BJ (cell line): ENCODE measurements around the gene APOM. TPM values are rescaled to one million over a fixed set of nuclear protein-coding genes. Genes with fewer than 3 reads are reported as not detected.

Experiments used
- CTCF ChIA-PET: fragments of 350-600 bp; formaldehyde crosslinking; extraction: SDS; loops from one replicate; lab custom pipeline; 2021; ENCODE audit warnings: antibody characterized with exemption, inconsistent platforms; lab: Yijun Ruan, JAX
- POLR2A ChIA-PET: fragments of 300-600 bp; sonication (Branson Sonifier 250); formaldehyde crosslinking; extraction: SDS; loops from one replicate; lab custom pipeline; 2021; ENCODE audit warnings: antibody characterized with exemption; lab: Charles Lee
- DNase-seq: peaks from one replicate; pipeline ENCODE4 v3.0.0-alpha.2; 2011; ENCODE audit warnings: low read depth
- H3K27me3 ChIP-seq: 2 replicates; pipeline ENCODE4 v1.6.0; 2011; ENCODE audit warnings: low read length; ENCODE audit not compliant: control insufficient read depth, insufficient read depth
- H3K36me3 ChIP-seq: 2 replicates; pipeline ENCODE4 v1.5.1; 2011; ENCODE audit warnings: low read length; ENCODE audit not compliant: control insufficient read depth, insufficient read depth
- H3K4me3 ChIP-seq: 2 replicates; pipeline ENCODE4 v1.5.1; 2011; ENCODE audit warnings: low read depth, mild to moderate bottlenecking, control low read depth, low read length
- polyA plus RNA-seq: library from polyadenylated mRNA; depleted of rRNA; stranded (reverse); fragments of >200 nt; gene quantifications from 2 replicates; pipeline ENCODE4 v1.2.3, GENCODE V29; 2011
- TF ChIP-seq, protein P1 (sequence below): IDR thresholded peaks from 2 replicates; pipeline ENCODE4 v1.5.1; 2011; ENCODE audit warnings: low read depth, mild to moderate bottlenecking, control low read depth, inconsistent platforms, low read length, moderate library complexity; ENCODE audit not compliant: insufficient read depth

Gene APOM
- polyA plus RNA-seq, 1 experiment, result 4.8 TPM

DNA sequence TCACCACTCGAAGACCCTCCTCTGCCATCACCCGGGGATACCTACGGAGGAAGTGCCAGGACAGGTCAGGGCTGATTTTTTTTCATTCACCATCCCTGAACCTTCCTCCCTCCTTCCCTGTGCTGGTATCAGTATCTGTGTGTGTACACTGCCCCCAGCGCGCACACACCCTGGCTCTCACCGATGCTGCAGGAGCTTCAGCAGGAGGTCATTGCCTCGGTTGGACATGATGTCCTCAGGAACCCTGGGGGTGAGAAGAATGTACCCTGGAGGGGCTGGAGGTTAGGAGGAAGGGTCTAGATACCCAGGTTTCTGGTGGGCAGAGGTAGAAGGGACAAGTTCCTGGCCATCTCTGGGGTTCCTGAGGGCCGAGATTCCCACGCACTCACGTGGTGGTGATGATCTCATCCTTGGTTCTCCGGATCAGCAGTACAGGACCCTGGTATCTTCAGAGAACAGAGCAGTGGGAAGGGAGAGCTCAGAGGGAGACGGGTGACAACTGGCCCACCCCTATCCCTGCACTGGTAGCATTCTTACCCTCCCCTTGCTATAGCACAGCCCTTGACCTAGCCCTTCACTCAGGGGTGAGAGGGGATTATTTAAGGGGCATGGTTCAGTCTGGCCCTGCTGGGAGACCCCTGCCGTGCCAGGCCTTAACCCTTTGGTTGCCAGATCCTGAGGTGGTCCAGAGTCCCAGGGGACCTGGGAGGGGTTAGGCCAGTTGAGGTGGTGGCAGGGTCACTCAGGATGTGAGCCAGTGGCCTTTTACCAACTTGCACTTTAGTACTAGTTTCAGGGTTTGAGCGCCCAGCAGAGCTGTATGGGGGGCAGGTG lies 32.4 kb downstream of the APOM start:
- POLR2A ChIA-PET, result no interaction called here
- Histone ChIP-seq H3K4me3 (no peak overlapping the region), H3K27me3 (no peaks in the 10 kb centered on the region), H3K36me3 (peaks cover 39% of the 10 kb centered on the region)
- DNase-seq, result no peak
- TF ChIP-seq, protein P1, sequence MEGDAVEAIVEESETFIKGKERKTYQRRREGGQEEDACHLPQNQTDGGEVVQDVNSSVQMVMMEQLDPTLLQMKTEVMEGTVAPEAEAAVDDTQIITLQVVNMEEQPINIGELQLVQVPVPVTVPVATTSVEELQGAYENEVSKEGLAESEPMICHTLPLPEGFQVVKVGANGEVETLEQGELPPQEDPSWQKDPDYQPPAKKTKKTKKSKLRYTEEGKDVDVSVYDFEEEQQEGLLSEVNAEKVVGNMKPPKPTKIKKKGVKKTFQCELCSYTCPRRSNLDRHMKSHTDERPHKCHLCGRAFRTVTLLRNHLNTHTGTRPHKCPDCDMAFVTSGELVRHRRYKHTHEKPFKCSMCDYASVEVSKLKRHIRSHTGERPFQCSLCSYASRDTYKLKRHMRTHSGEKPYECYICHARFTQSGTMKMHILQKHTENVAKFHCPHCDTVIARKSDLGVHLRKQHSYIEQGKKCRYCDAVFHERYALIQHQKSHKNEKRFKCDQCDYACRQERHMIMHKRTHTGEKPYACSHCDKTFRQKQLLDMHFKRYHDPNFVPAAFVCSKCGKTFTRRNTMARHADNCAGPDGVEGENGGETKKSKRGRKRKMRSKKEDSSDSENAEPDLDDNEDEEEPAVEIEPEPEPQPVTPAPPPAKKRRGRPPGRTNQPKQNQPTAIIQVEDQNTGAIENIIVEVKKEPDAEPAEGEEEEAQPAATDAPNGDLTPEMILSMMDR, result no peak
- CTCF ChIA-PET, result interaction anchor here (0.9 to 1.1 kb wide), 2 partner anchors 12 to 82 kb away, joined by 3 read pairs; no protein-coding TSS in a partner anchor

DNA sequence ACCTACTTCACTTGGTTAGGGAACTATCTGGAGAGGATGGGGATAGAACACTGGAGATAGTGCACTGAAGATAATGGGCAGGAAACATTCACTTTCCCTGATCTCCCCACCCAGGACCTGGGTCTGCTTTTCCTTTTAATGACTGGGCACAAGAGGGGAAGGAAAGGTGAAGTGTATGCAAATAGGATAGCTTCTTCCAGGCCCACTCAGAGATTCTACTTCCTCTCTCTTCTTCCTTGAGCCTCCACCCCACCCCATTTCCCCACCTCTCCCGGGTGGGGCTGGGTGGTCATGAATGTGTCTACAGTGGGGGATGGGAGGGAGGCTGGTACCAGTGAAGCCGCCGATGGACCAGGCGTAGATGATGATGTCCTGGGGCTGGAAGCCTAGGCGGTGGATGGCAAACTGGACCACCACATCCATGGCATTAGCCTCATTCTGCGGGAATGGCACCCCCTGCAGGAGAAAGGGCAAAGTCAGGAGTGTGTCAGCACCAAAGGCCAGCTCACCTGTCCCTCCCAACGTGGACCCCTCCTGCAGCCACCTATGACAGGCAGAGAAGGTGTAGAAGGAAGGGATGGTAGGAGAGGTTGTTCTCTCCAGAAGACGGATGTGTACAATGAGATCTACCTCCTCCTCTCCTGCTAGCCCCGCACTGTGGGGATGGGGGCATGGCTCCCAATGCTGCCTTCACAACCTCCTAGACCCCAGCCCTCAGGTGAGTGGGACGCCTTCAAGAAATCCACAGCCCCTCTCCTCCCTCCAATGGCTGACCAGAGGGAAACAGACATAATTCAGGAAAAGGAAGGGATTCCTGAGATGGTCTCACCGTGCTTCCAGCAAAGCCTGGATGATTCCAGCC lies 33.8 kb downstream of the APOM start:
- ChIA-PET CTCF (interaction anchor here (0.9 to 2.2 kb wide), 4 partner anchors 13 to 80 kb away, joined by 3 to 8 read pairs (median 5); partner anchors contain the start of genes ABHD16A and DDAH2), POLR2A (no interaction called here)
- H3K27me3 ChIP-seq, result no peaks in the 10 kb centered on the region
- peaks cover 46% of the 10 kb centered on the region for H3K36me3 ChIP-seq
- TF ChIP-seq, protein P1, result peak; percentile 50
- DNase-seq, result no peak
- H3K4me3 ChIP-seq, result no peak overlapping the region

DNA sequence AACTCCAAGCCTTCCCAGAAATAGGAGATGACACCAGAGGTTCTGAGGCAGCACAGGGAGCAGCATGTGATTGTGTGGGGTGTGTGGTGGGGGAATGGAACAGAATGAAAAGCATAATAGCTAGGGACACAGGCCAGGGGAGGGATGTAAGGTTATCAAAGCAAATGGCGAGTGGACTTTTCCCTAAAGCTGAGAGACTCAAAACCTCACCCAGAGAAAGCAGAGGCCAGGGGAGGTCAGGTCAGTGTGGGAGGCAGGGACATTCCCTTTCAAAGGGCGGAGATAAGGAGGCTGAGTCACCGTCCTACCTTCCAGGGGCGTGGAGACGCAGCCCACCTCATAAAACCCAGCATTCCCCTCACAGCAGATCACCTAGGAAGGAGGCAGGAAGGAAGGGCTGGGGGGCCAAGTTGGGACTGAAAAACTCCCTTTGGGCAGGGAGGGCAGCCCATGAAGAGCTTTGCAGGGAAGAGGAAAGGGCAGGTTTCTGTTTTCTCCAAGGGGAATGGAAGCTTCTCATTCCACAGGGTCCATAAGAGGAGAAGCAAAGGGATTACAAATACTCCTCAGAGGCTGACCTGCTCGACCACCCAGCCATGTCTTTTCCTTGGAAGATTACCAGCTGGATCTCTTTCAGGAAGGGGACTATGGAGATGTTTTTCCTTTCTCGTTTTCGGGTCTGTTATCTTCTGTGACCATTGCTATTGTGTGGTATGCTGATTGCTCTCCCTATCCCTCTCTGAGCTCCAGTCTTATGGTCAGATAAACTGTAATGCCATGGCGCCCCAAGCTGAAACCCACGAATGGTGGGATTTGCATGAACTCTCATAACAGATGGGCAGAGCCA lies 34.8 kb downstream of the APOM start:
- DNase-seq, result no peak
- CTCF ChIA-PET, result interaction anchor here (0.9 to 2.2 kb wide), 5 partner anchors 9 to 79 kb away, joined by 3 to 12 read pairs (median 6); partner anchors contain the start of genes ABHD16A, DDAH2 and LY6G5C
- TF ChIP-seq, protein P1, result no peak

DNA sequence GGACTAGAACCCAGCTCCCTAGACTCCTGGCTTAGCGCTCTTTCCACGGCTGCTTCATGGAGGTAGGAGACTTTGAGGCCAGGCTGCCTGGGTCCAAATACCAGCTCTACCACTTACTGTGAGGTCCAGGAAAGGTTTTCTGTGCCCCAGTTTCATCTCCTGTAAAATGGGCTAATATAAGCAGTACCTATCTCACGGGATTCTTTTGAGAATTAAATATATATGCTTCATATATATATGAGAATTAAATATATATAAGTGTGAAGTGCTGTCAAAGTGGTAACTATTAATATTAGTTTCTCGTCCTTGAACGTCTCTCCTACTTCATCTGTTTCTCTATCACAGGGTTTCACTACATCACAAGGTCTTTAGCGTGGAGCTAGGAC lies 35.4 kb downstream of the APOM start:
- no peak for DNase-seq
- Histone ChIP-seq H3K27me3 (no peaks in the 10 kb centered on the region), H3K36me3 (peaks cover 46% of the 10 kb centered on the region), H3K4me3 (no peak overlapping the region)
- TF ChIP-seq, protein P1, result no peak
- CTCF ChIA-PET, result interaction anchor here (1.6 to 2.2 kb wide), 3 partner anchors 10 to 79 kb away, joined by 6 to 12 read pairs (median 8); partner anchors contain the start of genes DDAH2 and LY6G5C
- POLR2A ChIA-PET, result no interaction called here

More for the DNA sequence above, 34.8 kb downstream of the APOM start:
- peaks cover 49% of the 10 kb centered on the region for H3K36me3 ChIP-seq
- POLR2A ChIA-PET, result no interaction called here
- H3K27me3 ChIP-seq, result no peaks in the 10 kb centered on the region
- H3K4me3 ChIP-seq, result no peak overlapping the region
